HCT116 (cell line): Measurements from ENCODE around the gene PRELID2.

Source experiments
- ATF3 ChIP-seq: IDR thresholded peaks from 2 replicates; pipeline ENCODE4 v1.6.1; 2012
- CEBPB ChIP-seq: IDR thresholded peaks from 2 replicates; pipeline ENCODE4 v1.6.1; 2012; ENCODE audit warnings: low read depth
- CTCF ChIP-seq, 3 experiments: fragments of 200-600 bp in 1 of 3; sonication (generic) in 1 of 3; IDR thresholded peaks in 2 of 3; conservative IDR thresholded peaks in 1 of 3; 2 replicates each; pipeline ENCODE4 v1.5.1; 2012 to 2017; ENCODE audit warnings: low read depth in 2 of 3, low read length in 2 of 3, antibody characterized with exemption in 1 of 3, borderline replicate concordance in 1 of 3, control low read depth in 1 of 3, mild to moderate bottlenecking in 1 of 3, mixed read lengths in 1 of 3, mixed run types in 1 of 3, moderate library complexity in 1 of 3; ENCODE audit not compliant: insufficient read depth in 1 of 3
- ELF1 ChIP-seq: IDR thresholded peaks from 2 replicates; pipeline ENCODE4 v1.6.1; 2012; ENCODE audit warnings: low read depth, borderline replicate concordance
- EZH2 ChIP-seq: fragments of 200-600 bp; sonication (generic); IDR thresholded peaks from 2 replicates; pipeline ENCODE4 v1.6.1; 2017; ENCODE audit warnings: antibody characterized with exemption, mixed run types
- EZH2phosphoT487 ChIP-seq: fragments of 200-600 bp; IDR thresholded peaks from 2 replicates; pipeline ENCODE4 v1.6.1; 2018; ENCODE audit warnings: antibody characterized with exemption, borderline replicate concordance
- JUND ChIP-seq: IDR thresholded peaks from 2 replicates; pipeline ENCODE4 v1.6.1; 2012
- POLR2A ChIP-seq: IDR thresholded peaks from 2 replicates; pipeline ENCODE4 v1.7.0; 2011; ENCODE audit warnings: borderline replicate concordance; ENCODE audit not compliant: insufficient read depth, insufficient read length; ENCODE audit errors: extremely low read depth
- POLR2AphosphoS5 ChIP-seq: IDR thresholded peaks from 2 replicates; pipeline ENCODE4 v1.6.1; 2011; ENCODE audit warnings: mild to moderate bottlenecking, low read depth, low read length, moderate library complexity
- REST ChIP-seq: IDR thresholded peaks from 2 replicates; pipeline ENCODE4 v1.6.1; 2012; ENCODE audit warnings: low read depth
- SIN3A ChIP-seq: IDR thresholded peaks from 2 replicates; pipeline ENCODE4 v1.6.1; 2012; ENCODE audit warnings: low read depth
- SRF ChIP-seq: IDR thresholded peaks from 2 replicates; pipeline ENCODE4 v1.6.1; 2012; ENCODE audit warnings: low read depth
- TCF7L2 ChIP-seq: IDR thresholded peaks from 2 replicates; pipeline ENCODE4 v1.7.0; 2011; ENCODE audit warnings: borderline replicate concordance, inconsistent platforms; ENCODE audit not compliant: insufficient read depth, insufficient read length; ENCODE audit errors: extremely low read depth
- YY1 ChIP-seq: IDR thresholded peaks from 2 replicates; pipeline ENCODE4 v1.6.1; 2011; ENCODE audit warnings: low read length, low read depth, moderate library complexity, mild to moderate bottlenecking; ENCODE audit not compliant: insufficient replicate concordance; ENCODE audit errors: extremely low read depth

- TF ChIP-seq CTCF (IDR thresholded peaks at IDR 0.05 in 2 of 3, conservative IDR thresholded peaks at IDR 0.05 in 1 of 3; ENCODE audit: borderline replicate concordance in 1 of 3, insufficient read depth in 1 of 3, low read depth in 2 of 3, low read length in 2 of 3): no peak
- TF ChIP-seq POLR2A: no peak
- TF ChIP-seq EZH2: no peak
- TF ChIP-seq SIN3A: no peak
- TF ChIP-seq SRF: no peak
- TF ChIP-seq EZH2phosphoT487: no peak
- TF ChIP-seq ATF3: no peak
- TF ChIP-seq CEBPB: no peak
- TF ChIP-seq YY1: no peak
- no peak for TF ChIP-seq POLR2AphosphoS5
- TF ChIP-seq REST: no peak
- TF ChIP-seq TCF7L2: no peak
- no peak for TF ChIP-seq ELF1
- TF ChIP-seq JUND: no peak
Observed at GRCh38 chr5:145764325-145764724, 70.8 kb downstream of the PRELID2 start.
